Activated CD4-positive, CD25-positive, alpha-beta regulatory T cell treated with anti-CD3 and anti-CD28 coated beads, Interleukin-2, amount 50 U/mL, for 72 hours (primary cell): ENCODE data around the gene PGF.

Experiments
- DNase-seq: peaks from one replicate; pipeline ENCODE4 v3.0.0; 2021

Gene PGF

GRCh38 chr14:74891870-74892269, 63.5 kb downstream of the PGF start:
- DNase-seq: no peak
